ENCODE measurements around the gene JAZF1. TPM values are rescaled to one million over a fixed set of nuclear protein-coding genes. Genes with fewer than 3 reads are reported as not detected.
A peak's percentile ranks its signal among the peaks of the same experiment; 100 is the strongest.

Gene JAZF1
- total RNA-seq, 1 donor from 2014 or later: 3.1 TPM

DNA sequence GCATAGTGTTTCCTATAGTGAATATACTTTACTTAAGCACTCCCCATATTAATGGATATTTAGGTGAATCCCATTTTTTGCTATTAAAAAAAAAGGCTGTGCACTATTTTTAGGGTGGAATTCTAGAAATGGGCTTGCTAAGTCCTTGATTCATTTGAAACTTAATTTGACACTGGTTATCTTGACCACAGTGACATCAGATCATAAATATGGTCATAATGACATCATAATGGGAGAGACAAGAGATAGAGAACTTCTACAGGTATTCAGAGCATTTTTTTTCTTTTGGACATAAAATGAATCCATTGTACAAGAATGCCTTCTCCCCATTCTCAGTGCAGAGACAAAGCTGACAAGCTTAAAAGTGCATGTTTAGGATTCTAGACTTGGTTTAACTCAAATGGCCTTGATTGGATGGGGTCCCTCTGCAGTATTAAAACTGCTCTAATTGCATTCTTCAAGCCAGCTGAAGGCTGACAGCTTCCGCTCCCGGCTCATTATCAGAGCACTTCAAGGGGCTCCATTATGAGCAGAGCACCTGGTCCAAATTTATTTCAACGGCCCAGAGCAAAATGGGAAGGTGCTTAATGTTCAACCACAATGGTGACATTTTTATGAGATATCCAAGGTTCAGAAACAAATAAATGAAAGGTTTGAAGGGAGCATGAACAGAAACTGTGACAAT, 104.8 kb downstream of the JAZF1 start:
- H3K4me1 Mint-ChIP-seq: no peaks in the 10 kb centered on the region

DNA sequence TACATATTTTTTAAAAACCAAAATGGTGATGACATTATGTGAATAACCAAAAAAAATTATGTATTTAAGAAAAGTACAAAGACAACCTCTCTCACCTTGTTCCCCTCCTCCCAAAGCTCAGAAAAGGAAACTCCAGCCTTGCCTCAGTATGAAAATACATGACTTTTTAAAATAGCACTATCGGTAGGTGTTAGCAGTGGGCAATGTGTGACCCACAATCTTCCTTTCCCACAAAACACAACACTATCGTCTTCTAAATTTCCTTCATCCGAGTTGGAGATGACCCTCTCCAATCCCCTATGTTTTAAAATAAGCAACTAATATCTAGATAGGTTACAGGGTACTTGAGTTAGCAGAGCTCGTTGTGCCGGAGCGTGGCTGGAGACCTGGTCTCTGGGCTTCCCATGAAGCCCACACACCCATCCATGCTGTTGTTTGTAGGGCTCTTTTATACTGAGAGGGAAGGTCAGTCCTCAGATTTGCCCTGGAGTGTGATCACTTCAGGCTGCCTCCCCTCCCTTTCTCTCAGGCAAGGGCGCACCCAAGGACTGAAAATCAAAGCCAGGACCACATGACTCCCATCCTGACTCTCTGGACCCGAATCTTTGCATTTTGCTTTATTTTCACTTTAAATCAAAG, 107.6 kb downstream of the JAZF1 start:
- H3K4me1 Mint-ChIP-seq: peaks cover 5% of the 10 kb centered on the region
- no peak overlapping the region for H3K27ac Mint-ChIP-seq (ENCODE audit: unreplicated experiment)

More for the DNA sequence above, 104.8 kb downstream of the JAZF1 start:
- Mint-ChIP-seq H3K4me3 (no peak overlapping the region), H3K27me3 (ENCODE audit: low read depth) (peaks cover 3% of the 10 kb centered on the region), H3K27ac (ENCODE audit: unreplicated experiment) (no peak overlapping the region), H3K9me3 (no peaks in the 10 kb centered on the region), H3K36me3 (ENCODE audit: low read depth) (no peaks in the 10 kb centered on the region)
- TF ChIP-seq, protein P1, sequence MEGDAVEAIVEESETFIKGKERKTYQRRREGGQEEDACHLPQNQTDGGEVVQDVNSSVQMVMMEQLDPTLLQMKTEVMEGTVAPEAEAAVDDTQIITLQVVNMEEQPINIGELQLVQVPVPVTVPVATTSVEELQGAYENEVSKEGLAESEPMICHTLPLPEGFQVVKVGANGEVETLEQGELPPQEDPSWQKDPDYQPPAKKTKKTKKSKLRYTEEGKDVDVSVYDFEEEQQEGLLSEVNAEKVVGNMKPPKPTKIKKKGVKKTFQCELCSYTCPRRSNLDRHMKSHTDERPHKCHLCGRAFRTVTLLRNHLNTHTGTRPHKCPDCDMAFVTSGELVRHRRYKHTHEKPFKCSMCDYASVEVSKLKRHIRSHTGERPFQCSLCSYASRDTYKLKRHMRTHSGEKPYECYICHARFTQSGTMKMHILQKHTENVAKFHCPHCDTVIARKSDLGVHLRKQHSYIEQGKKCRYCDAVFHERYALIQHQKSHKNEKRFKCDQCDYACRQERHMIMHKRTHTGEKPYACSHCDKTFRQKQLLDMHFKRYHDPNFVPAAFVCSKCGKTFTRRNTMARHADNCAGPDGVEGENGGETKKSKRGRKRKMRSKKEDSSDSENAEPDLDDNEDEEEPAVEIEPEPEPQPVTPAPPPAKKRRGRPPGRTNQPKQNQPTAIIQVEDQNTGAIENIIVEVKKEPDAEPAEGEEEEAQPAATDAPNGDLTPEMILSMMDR (conservative IDR thresholded peaks at IDR 0.05): no peak
- DNase-seq (ENCODE audit: low read depth, low spot score): no peak

DNA sequence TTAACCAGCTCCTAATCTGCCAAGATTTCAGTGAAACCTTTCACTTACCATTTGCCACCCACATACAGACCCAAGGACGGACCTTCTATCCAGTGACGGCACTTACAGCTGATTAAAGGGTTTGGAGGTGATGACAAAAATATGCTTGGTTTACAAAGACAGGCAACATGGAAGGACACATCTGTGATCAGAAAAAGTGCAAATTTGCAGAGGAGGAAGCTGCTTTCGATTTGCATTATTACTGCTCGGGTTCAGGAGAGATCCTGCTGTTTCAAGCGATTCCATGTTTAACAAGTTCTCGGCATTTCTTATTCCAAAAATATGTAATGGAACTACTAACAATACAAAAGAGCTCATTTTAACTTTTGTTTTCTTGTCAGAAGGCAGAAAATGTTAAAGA, 109.0 kb downstream of the JAZF1 start:
- Mint-ChIP-seq H3K27ac (ENCODE audit: unreplicated experiment) (no peak overlapping the region), H3K9me3 (no peaks in the 10 kb centered on the region), H3K4me3 (no peak overlapping the region), H3K36me3 (ENCODE audit: low read depth) (no peaks in the 10 kb centered on the region), H3K27me3 (ENCODE audit: low read depth) (peaks cover 3% of the 10 kb centered on the region), H3K4me1 (peaks cover 5% of the 10 kb centered on the region)
- no peak for DNase-seq (ENCODE audit: low read depth, low spot score)
- TF ChIP-seq, protein P1 (conservative IDR thresholded peaks at IDR 0.05): no peak

More for the DNA sequence above, 107.6 kb downstream of the JAZF1 start:
- Mint-ChIP-seq H3K27me3 (ENCODE audit: low read depth) (peaks cover 3% of the 10 kb centered on the region), H3K4me3 (no peak overlapping the region), H3K9me3 (no peaks in the 10 kb centered on the region), H3K36me3 (ENCODE audit: low read depth) (no peaks in the 10 kb centered on the region)
- TF ChIP-seq, protein P1 (conservative IDR thresholded peaks at IDR 0.05): no peak
- DNase-seq (ENCODE audit: low read depth, low spot score): no peak

DNA sequence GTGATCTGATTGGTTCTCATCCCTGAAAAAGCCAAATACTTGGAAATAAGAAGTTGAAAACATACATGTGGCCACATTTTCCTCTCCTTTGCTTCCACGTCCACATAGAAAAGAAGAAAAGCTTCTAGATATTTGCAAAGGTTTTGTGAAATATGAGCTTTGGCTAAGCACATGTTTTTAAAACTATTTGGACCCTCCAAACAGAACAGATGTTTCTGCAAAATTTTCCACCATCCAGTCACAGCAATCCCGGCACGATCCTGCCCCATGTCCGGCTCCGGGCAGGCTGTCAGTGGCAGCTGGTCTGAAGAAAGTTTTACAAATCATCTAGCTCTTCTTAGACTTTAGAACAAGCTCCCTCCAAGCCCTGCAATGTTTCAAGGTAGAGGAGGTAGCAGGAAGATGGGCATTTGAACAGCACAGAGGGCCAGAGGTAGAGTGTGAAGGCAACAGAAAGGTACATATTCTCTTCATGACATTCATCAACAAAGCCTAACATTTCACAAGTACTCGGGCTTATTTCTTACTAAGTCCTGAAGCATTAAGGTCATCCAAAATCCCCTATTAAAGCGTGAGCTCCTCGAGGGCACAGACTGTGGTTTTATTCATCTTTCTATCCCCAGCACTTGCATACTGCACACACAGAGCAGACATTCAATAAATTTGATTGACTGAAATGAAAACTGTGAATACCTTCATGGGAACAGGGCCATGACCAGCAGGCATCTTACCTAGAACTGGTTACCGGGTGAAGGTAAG, 110.1 kb downstream of the JAZF1 start:
- Mint-ChIP-seq H3K27ac (ENCODE audit: unreplicated experiment) (peak overlapping the region; percentile 89), H3K36me3 (ENCODE audit: low read depth) (no peaks in the 10 kb centered on the region), H3K4me3 (no peak overlapping the region), H3K4me1 (peaks cover 5% of the 10 kb centered on the region), H3K27me3 (ENCODE audit: low read depth) (peaks cover 3% of the 10 kb centered on the region), H3K9me3 (no peaks in the 10 kb centered on the region)
- no peak for DNase-seq (ENCODE audit: low read depth, low spot score)
- TF ChIP-seq, protein P1 (conservative IDR thresholded peaks at IDR 0.05): no peak

DNA sequence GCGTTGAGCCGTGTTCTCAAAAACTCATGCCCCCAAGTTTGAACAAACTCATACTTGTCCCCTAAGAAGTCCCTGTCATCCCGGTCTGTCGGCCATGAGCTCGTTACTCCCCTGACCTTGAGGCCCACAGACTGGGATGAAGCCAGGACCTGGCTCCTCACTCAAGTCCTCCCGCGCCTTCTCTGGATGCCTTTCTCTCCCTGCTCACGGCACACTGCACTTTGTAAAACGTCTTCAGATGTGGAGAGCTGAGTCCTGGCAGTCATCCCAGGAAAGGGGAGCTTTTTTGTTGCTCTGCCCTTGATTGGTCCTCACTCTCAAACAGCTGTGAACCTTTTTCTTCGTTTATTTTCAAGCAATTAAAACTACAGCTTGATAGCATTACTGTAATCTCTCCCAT, 110.8 kb downstream of the JAZF1 start:
- Mint-ChIP-seq H3K4me1 (peaks cover 5% of the 10 kb centered on the region), H3K27ac (ENCODE audit: unreplicated experiment) (no peak overlapping the region), H3K36me3 (ENCODE audit: low read depth) (no peaks in the 10 kb centered on the region)

More for the DNA sequence above, 110.8 kb downstream of the JAZF1 start:
- no peak for DNase-seq (ENCODE audit: low read depth, low spot score)
- no peak overlapping the region for H3K4me3 Mint-ChIP-seq
- H3K27me3 Mint-ChIP-seq (ENCODE audit: low read depth): peaks cover 8% of the 10 kb centered on the region
- no peaks in the 10 kb centered on the region for H3K9me3 Mint-ChIP-seq
- TF ChIP-seq, protein P1 (conservative IDR thresholded peaks at IDR 0.05): no peak
